Hepatocyte (in vitro differentiated cells): ENCODE results near the gene DAP3. TPM values are rescaled to one million over a fixed set of nuclear protein-coding genes. Genes with fewer than 3 reads are reported as not detected.
A peak's percentile ranks its signal among the peaks of the same experiment; 100 is the strongest.

ENCODE experiments used
- DNase-seq: peaks from one replicate; pipeline ENCODE4 v3.0.0-alpha.2; 2016; ENCODE audit warnings: low spot score
- H2AFZ ChIP-seq: fragments of 200-600 bp; sonication (generic); 2 replicates; pipeline ENCODE4 v1.6.0; 2016; ENCODE audit warnings: antibody characterized with exemption, mild to moderate bottlenecking
- H3K27ac ChIP-seq: fragments of 200-600 bp; sonication (generic); 2 replicates; pipeline ENCODE4 v1.5.1; 2016; ENCODE audit warnings: mild to moderate bottlenecking
- H3K27me3 ChIP-seq: fragments of 200-600 bp; sonication (generic); 2 replicates; pipeline ENCODE4 v1.6.1; 2016
- H3K36me3 ChIP-seq: fragments of 200-600 bp; sonication (generic); replicated peaks from 2 replicates; pipeline ENCODE4 v1.5.1; 2016; ENCODE audit warnings: low read depth; ENCODE audit not compliant: insufficient read depth
- H3K4me1 ChIP-seq: fragments of 200-600 bp; sonication (generic); 2 replicates; pipeline ENCODE4 v1.5.1; 2016; ENCODE audit warnings: mild to moderate bottlenecking, moderate library complexity; ENCODE audit not compliant: insufficient read depth
- H3K4me2 ChIP-seq: fragments of 200-600 bp; sonication (generic); 2 replicates; pipeline ENCODE4 v1.6.0; 2016
- H3K4me3 ChIP-seq: fragments of 200-600 bp; sonication (generic); 2 replicates; pipeline ENCODE4 v1.5.1; 2016; ENCODE audit warnings: mild to moderate bottlenecking
- H3K79me2 ChIP-seq: fragments of 200-600 bp; sonication (generic); 2 replicates; pipeline ENCODE4 v1.6.0; 2017; ENCODE audit warnings: mild to moderate bottlenecking
- H3K9me2 ChIP-seq: fragments of 200-600 bp; sonication (generic); replicated peaks from 2 replicates; pipeline ENCODE4 v1.6.0; 2017; ENCODE audit warnings: mild to moderate bottlenecking; ENCODE audit not compliant: insufficient read depth
- H3K9me3 ChIP-seq: fragments of 200-600 bp; sonication (generic); 2 replicates; pipeline ENCODE4 v1.5.1; 2016; ENCODE audit warnings: low read depth, mild to moderate bottlenecking
- H4K20me1 ChIP-seq: fragments of 200-600 bp; sonication (generic); 2 replicates; pipeline ENCODE4 v1.6.0; 2016; ENCODE audit warnings: mild to moderate bottlenecking; ENCODE audit not compliant: insufficient read depth, poor library complexity, severe bottlenecking
- CTCF ChIP-seq: fragments of 200-600 bp; sonication (generic); IDR thresholded peaks from 2 replicates; pipeline ENCODE4 v1.5.1; 2016; ENCODE audit warnings: antibody characterized with exemption, mild to moderate bottlenecking; ENCODE audit not compliant: poor library complexity
- EZH2 ChIP-seq: fragments of 200-600 bp; sonication (generic); IDR thresholded peaks from 2 replicates; pipeline ENCODE4 v1.6.1; 2016; ENCODE audit warnings: antibody characterized with exemption, mild to moderate bottlenecking, borderline replicate concordance
- EZH2phosphoT487 ChIP-seq: fragments of 200-600 bp; sonication (generic); IDR thresholded peaks from one replicate; pipeline ENCODE4 v1.6.1; 2018; ENCODE audit warnings: antibody characterized with exemption, mild to moderate bottlenecking, low read depth, moderate library complexity; ENCODE audit not compliant: unreplicated experiment, severe bottlenecking
- WGBS: methylation state at CpG from one replicate; pipeline ENCODE4 v1.1.6; 2016; ENCODE audit warnings: low lambda C conversion rate; ENCODE audit errors: missing lambda C conversion rate; 5-methylcytosine and 5-hydroxymethylcytosine counted together
- polyA plus RNA-seq: library from polyadenylated mRNA; unstranded; fragments of >200 nt; fragmentation: Nextera tagmentation; extraction: Ambion mirVana; gene quantifications from 2 replicates; pipeline ENCODE4 v1.2.1, GENCODE V29; 2016
- total RNA-seq: library from RNA; depleted of rRNA; stranded (reverse); fragments of >200 nt; gene quantifications from 2 replicates; pipeline ENCODE4 v1.2.3, GENCODE V29; 2014

The DAP3 gene
- total and polyA plus RNA-seq, 2 experiments from 2014 or later: 61.5 to 115 TPM

DNA sequence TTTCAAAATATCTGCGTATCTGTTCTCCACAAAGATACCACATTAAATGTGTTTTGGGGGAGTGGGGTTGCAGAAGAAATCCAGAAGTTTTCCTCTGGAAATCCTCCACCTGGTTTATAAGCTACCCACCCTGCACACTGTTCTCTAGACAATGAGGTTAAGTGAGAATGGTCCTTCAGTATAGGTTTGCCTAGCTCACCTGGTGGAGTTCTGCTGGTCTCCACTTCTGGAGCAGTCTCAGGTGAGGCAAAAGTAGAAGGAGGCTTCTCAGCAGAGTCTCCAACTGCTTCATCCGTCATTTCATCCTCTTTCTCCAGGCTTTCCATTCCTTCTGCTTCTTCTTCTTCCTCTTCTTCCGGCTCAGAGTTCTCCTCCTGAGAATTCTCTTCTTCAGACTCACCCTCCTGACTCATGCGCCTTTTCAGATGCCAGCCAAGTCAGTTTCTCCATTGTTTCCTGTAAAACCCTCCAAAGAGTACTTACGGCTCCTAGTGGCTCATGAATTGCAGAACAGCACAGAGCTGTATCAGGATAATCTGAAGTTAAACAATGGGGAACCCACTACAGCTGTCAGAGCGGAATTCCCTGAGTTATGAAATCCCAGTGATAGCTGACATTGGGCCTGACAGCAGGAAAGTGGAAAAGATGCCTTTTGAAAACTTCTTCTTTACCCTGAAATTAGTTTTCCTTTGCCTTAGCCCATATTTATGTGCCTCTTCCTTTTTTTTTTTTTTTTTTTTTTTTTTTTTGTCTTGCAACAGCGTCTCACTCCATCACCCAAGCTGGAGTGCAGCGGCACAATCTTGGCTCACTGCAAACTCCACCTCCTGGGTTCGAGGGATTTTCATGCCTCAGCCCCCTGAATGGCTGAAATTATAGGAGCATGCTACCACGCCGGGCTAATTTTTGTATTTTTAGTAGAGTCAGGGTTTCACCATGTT is 40.4 kb upstream of the DAP3 start:
- TF ChIP-seq CTCF: peak; percentile 60
- no peak for TF ChIP-seq EZH2phosphoT487
- TF ChIP-seq EZH2: no peak
- Histone ChIP-seq H2AFZ (peak overlapping the region; percentile 43), H3K27ac (peak overlapping the region; percentile 86), H3K9me2 (no peaks in the 10 kb centered on the region), H3K4me2 (peak overlapping the region; percentile 63), H3K79me2 (no peaks in the 10 kb centered on the region), H3K4me1 (peaks cover 3% of the 10 kb centered on the region), H3K4me3 (no peak overlapping the region), H3K36me3 (no peaks in the 10 kb centered on the region), H3K9me3 (no peaks in the 10 kb centered on the region), H4K20me1 (no peaks in the 10 kb centered on the region), H3K27me3 (no peaks in the 10 kb centered on the region)
- DNase-seq: peak; percentile 80
- WGBS: 67% methylated on average over 11 of the region's 11 CpGs

- DNase-seq: no peak
- Histone ChIP-seq H3K36me3 (no peaks in the 10 kb centered on the region), H2AFZ (no peak overlapping the region), H3K79me2 (no peaks in the 10 kb centered on the region), H3K4me3 (no peak overlapping the region), H3K4me1 (peaks cover 3% of the 10 kb centered on the region), H3K27me3 (no peaks in the 10 kb centered on the region), H3K4me2 (no peak overlapping the region), H4K20me1 (no peaks in the 10 kb centered on the region), H3K27ac (no peak overlapping the region), H3K9me2 (no peaks in the 10 kb centered on the region), H3K9me3 (no peaks in the 10 kb centered on the region)
- no peak for TF ChIP-seq CTCF
- no peak for TF ChIP-seq EZH2phosphoT487
- TF ChIP-seq EZH2: no peak
Observed at GRCh38 chr1:155649676-155650075, 39.2 kb upstream of the DAP3 start.

DNA sequence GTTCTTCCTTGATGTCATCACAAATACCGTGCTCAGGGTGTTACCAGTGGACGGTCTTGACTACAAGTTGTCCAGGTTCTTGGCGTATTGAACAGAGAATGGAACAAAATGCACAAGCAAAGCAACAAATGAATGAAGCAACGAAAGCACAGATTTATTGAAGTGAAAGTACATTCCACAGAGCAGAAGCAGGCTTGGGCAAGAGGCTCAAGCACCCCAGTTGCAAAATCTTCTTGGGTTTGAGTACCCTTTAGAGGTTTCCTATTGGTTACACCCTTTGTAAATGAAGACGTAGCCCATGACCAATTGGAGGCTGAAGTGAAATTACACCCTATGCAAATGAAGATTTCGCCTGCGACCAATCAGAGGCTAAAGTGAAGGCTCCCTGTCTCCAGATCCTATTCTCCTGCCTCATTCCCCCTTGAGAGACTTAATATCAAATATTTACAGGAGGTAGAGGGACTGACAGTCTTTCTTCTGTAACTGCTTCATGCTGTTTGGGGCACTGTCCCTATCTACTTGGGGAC is 38.6 kb upstream of the DAP3 start:
- Histone ChIP-seq H4K20me1 (no peaks in the 10 kb centered on the region), H3K9me2 (no peaks in the 10 kb centered on the region), H3K79me2 (no peaks in the 10 kb centered on the region), H3K4me3 (no peak overlapping the region), H3K27me3 (no peaks in the 10 kb centered on the region), H3K27ac (no peak overlapping the region), H3K4me1 (peaks cover 3% of the 10 kb centered on the region), H3K9me3 (no peaks in the 10 kb centered on the region), H2AFZ (no peak overlapping the region), H3K36me3 (no peaks in the 10 kb centered on the region), H3K4me2 (no peak overlapping the region)
- DNase-seq: no peak
- no peak for TF ChIP-seq CTCF
- 96% methylated on average over 7 of the region's 7 CpGs for WGBS
